Inflammatory macrophage (primary cell): ENCODE data around the gene ABLIM2.

Experiments used
- DNase-seq, 2 donors: peaks; one replicate each; pipeline ENCODE4 v3.0.0-alpha.2; 2020 to 2022

Gene ABLIM2

DNA sequence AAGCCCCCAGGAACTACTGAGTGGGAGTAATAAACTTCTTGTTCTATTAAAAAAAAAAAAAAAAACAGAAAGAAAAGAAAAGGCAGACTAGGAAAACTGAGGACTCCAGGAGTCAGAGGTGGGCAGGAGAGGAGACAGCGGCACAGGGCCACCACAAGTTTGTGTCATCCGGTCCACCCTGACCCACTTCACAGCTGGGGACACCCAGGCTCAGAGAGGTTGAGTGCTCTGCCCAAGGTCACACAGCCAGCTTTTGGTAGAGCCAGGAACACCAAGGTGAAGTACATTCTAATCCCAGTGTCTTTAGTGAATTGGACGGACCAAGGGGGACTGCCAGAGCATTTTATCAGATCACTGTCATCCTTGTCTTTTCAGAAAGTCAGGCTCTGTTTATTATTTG is 16.4 kb upstream of the ABLIM2 start:
- DNase-seq, result no peak

DNA sequence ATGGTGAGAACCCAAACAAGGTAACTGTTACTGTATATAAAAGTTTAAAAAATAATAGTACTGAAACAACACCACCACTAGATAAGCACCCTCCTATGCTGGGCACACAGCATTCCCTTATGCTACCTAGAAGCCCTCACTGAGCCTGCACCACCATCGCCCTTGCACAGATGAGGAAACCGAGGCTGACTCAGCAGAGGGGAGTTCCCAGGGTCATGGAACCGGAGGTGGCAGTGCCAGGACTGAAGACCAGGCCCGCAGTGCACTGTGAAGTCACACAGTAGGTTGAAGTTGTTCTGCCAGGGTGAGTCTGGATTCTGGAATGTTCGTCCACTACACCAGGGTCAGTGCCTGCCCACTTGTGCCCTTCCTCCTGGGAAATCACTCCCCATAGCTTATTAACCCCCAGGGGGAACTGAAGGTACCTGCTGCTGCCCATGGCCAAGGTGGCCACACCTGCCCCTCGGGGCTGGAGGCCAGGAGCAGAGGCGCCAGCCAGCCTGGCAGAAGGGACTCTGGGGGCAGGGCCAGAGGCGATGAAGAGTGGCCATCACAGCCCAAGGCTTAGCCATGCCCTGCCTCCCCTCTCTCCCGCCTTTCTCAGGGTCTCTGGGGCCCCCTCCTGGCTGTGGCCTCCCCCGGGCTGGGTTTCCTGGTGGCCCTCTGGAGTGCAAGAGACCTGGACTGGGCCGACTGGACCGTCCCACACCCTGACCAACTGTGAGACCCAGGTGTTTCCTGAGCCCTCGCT is 15.1 kb upstream of the ABLIM2 start:
- no peak for DNase-seq

DNA sequence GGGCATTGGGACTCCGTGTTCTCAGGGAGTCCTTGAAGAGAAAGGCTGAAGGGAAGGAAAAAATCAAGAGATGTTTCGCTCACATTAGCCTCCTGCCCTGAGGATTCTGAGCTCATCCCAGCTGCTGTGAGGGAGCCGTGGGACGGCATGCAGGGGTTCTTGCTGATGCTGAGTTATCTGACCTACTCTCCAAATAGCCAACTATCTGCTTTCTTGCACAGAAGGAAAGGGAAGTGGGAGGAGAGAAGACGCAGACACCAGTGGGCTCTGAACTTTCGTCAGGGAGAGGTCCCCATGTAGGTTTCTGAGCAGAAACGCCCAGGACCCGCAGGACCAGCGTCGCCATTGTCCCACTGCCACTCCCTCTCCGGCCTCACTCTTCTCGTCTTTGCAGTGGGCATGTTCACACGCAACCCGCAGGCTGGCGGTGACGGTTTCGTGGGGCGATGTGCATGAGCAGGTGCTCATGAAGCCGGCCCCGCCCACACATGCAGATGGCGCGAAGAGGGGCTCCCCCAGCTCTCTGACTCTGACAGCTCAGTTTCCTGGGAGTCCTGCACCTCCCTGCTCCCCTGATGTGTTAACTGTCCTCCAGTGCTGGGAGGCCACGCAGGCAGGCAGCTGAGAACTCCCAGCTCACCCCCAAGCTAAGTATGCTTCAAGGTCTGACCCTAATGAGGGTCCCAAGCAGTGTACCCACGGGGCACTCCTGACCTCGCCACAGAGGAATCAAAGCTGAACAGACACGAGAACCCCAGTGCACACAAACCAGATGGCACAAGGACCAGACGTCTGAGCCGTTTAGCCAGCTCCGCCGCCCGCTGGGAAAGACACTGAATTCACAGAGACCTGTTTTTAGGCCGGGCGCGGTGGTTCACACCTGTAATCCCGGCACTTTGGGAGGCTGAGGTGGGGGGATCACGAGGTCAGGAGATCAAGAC is 13.6 kb upstream of the ABLIM2 start:
- DNase-seq, result peak in 1 of 2 donors; percentile 12

DNA sequence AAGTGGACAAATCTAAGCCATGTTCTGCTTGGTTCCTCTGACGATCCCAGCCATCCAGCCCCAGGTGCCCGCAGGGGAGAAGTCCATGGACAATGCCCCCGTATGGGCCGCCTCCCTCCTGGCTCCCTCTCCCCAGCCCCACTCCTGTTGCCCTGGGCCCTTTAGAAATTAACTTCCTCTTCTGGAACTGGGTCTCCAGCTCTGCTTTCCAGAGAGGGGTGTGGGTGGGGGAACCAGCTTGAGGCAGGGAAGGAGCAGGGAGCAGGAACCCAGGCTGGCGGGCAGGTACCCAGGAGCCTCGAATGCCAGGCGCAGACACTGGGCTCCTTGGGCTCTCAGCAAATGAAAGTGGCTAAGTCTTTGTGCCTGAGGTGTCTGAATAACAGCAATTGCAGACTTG is 12.7 kb upstream of the ABLIM2 start:
- DNase-seq, result peak; percentile 15 to 27

DNA sequence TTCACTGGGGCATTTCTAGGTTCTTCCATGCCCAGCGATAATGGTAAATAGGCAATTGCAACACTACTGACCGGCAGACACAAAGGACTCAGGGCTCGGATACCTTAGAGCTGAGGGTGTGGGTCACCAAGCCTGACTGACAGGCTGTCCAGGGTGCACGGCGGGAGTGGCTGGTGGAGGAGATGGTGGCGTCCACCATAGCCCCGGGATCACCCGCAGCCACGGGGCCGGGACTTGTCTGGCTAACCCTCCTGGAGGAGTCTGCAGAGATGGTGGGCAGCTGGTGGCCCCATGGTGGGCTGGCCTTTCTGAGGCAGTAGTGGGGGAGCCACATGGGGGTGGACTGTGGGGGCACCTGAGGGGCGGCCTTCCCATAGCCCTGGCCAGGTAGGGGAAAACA is 11.7 kb upstream of the ABLIM2 start:
- no peak for DNase-seq

DNA sequence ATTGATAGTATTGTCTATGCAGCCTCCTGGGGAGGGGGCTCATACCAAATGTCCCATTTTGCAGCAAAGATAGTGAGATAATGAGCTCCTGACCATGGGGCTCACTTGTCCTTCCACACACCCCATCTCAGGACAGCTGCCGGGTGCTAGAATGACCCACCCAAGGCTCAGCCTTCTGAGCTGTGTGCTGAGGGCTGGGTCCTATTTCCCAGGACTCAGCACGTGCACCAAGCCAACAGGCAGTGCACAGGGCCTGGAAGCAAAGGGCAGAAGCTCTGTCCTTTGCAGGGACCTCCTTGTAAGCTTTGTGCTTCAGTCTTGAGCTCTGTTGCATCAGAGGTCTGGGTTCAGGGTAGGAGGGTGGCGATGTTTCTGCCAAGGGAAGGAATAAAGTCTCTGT is 11.2 kb upstream of the ABLIM2 start:
- no peak for DNase-seq

DNA sequence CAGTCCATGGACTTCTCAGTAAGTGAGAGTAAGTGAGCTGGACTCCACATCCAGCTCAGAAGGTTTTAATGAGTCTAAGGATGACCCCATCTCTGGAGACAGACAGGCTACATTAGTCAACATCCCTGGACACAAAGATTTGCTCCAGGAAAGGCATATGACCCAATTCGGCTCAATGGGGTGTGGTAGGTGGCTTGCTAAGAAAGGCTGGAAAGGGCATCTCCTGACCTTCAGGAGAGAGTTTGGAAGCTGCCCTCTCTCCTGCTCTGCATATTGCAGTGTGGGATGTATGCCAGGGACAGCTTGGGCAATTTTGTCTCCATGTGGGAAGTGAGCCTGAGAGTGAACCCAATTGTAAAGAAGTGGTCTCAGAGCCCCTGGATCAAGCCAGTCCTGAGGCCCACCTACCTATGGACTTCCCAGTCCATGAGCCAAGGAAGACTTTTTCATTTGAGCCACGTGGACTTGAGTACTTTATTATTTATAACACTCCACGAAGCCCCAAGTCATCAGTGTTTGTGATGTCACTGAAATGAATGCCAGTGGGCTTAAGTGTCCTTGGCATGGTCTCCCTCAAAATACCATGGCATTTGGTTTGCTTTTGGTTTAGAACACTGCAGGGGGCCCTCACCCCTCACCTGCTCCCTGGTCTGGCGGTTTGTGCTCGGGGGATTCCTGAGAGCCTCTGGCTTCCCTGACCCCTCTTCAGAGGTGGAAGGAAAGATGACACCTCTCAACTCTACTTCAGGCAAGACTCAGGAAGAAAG is 10.4 kb upstream of the ABLIM2 start:
- DNase-seq, result no peak

DNA sequence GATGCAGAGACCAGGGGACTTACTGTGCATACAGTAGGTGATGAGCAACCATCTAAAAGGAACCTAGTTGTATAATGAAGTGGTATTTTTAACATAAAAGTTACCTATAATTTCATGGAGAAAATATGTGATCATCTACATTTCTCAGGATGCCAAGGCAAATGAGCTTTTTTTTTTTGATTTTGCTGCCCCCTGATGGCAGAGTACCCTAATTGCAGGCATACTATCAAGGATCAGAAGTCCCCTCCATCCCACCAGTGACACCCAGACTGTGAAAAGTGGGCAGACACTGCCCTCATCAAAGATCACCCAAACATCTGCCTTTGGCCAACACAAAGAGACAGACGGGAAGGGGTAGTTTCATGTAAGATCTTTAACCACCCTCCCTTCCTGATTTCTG is 9.6 kb upstream of the ABLIM2 start:
- no peak for DNase-seq

DNA sequence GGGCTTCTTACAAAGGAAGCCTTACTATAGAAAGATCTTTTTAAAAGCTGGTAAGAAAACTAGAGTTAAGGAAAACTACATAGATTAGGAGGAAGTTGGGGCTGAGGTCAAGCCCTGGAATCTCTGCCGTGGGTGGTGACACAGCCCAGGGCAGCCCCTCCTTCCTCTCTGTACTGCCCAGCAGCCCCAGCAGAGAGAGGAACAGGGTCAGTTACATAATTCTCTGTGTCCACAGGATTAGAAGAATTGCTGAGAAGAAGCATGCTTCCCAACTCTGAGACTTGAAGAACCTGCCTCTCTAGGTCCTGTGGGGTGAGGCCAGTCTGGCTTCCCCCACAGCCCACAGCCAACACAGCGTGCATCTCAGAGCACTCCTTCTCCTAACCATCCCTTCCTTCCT is 9.2 kb upstream of the ABLIM2 start:
- DNase-seq, result peak; percentile 93

DNA sequence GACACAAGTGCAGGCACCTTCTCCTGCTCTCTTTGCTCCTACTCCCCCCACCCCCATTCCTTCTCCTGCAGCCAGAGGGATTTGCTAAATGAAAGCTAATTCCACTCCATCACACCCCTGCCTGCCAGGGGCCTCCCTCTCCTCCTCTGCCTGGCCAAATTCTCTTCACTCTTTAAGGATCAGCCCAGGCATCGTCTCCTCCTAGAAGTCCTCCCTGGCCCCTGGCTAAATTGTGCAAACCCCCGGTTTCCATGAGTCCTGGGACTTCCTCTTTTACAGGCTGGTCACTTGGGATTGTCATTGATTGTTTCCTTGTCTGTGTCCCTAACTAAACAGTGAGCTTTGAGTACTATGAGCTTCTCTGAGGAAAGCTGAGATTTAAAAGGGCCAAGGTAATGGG is 8.7 kb upstream of the ABLIM2 start:
- DNase-seq, result peak; percentile 66 to 74

DNA sequence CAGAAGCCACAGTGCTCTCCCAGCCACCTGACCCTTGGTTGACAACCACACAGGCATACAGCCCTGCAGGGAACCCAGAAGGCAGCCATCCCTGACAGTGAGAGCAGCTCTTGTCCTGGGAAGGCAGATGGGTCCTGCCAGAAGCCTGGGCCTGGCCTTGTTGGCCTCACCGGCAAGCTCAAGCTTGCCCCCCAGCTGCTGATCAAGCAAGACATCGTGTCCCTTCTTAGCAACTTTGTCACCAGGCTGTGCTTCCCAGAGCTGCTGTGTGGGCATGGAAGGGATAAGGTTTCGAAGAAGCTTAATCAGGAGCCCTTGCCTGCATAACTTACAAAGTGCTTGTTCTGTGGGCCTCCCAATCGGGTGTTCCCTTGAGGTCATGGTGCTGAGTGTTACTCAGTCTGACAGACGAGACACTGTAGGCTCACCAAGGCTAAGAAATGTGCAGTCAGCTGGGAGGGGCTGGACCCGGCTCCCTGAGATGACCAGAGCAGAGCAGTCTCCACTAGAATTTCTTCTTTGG is 6.8 kb upstream of the ABLIM2 start:
- no peak for DNase-seq

DNA sequence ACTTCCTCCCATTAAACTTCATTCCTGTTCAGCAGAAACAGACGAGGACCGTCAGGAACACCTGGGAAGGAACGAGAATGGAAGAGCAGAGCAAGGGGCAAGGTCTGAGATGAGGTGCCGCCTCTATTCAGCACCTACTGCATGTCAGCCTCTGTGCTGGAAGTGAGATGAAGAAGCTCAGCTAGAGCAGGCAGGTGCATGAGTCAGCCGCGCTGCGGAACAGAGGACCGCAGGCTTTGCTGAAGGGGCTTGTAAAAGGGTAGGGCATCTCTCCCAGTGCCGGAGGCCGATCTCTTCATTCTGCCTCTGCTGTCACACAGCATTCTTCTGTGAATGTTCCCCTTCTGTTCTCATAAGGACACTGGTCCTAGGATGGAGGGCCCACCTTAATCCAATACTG is 6.1 kb upstream of the ABLIM2 start:
- DNase-seq, result no peak

DNA sequence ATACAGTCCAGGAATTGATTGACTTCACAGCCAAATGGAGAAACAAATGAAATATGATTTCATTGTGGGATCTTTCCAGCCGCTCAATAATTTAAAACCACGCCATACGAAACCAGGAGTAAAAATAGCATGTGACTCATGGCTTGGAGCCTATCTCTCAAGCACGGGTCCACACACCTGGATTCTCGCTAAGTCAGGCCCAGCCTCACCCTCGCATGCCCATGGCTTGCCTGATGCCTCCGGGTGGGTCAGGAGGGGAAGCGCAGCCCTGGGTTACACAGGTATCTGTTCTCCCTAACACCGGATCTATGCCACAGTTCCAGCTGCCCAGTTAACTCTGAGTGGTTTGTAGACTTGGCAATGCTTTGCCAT is 5.6 kb upstream of the ABLIM2 start:
- no peak for DNase-seq

DNA sequence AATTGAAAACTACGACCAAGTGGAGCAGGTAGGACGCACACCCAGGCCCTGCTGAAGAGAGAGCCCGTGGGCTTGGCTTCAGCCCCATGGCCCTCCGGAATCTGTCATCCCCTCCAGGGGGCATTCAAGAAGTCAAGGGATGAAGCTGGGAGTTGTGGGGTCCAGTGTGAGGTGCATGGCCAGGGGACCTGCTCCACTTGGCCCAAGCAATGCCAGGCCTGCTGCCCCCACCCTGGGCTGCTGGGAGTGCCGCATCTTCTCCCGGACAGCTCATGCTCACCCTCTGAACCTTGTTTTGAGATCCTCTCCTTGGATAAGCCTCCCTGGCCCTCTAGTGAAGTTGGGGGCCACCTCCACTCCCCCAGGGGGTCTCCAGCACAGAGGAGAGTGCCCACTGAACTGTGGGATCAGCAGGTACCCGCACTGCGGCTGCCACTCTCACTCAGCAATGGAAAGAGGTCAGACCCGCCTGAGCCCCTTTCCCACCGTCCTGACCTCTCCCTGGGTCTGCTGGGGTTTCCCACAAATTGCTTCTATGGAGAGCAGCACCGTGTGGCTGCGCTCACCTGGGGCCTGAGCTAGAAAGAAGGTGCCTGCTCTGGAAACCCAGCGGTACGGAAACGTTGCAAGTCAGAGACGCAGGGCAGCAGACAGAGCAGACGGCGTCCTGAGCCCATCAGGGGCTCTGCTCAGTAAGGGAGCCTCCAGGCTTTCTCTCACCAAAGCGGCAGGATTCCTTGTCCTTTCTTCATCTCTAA is 5.0 kb upstream of the ABLIM2 start:
- no peak for DNase-seq

DNA sequence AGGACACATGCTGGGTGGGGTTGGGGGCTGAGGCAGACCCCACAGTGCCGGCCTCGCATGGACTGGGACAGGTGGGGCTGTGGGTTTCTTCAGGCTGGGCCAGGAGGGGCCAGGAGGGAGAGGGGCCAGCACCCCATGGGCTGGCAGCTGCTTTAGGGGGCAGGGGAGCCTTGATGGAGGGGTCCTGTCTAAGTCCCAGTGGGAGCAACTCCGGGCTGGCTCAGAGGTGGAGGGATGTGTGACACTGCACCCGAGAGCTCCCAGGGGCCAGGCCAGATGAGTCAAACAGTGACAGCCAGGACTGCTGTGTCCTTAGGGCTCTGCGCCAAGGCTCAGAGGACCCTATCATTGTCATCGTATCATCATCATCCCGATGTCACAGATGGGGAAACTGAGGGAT is 4.4 kb upstream of the ABLIM2 start:
- no peak for DNase-seq

DNA sequence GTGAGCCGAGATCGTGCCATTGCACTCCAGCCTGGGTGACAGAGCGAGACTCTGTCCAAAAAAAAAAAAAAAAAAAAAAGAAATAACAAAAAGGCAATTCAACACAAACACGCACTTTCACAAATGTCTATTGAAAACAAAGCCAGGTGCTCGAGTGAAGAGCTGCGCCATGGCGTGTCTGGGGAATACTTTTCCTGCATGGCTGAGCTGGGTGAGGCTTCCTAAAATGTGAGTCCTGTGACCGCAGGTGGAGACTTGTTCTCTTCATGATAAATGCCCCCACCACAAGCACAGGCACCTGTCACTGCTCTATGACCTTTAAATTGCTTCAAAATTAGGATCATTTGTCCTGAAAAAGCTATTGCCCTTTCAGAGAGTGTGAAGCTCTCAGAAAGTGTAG is 4.0 kb upstream of the ABLIM2 start:
- DNase-seq, result no peak

DNA sequence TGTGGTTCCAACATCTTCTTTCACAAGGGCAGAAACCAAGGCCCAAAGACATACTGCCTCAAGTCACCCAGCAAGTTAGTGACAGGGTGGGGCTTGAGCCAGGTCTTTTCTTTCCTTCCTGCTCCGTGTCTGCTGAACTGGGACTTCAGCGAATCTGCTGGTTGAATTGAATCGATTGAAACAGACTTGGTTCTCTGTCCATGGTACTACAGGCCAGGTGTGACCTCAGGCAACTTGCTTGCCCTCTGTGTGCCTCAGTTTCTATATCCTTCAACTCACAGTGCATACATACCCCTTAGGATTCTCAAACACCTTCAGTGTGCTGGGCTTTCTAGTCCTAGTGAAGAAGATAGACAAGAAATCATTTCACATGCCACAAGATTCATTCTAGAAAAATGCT is 2.0 kb upstream of the ABLIM2 start:
- no peak for DNase-seq

DNA sequence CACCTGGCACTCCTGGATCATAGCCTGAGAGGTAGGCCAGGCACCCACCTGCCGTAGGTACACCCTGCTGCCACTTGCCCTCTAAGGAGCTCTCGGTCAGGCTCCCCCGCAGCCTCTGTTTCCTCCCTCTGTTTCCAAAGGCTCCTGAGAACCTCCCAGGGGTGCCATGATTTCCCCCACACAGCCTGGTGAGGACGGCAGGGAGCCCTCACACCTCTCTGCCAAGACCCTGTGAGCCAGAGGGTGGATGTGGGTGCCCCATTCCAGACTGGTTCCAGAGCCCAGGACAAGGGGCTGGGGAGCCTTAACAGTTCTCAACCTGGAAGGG is 1.6 kb upstream of the ABLIM2 start:
- no peak for DNase-seq

DNA sequence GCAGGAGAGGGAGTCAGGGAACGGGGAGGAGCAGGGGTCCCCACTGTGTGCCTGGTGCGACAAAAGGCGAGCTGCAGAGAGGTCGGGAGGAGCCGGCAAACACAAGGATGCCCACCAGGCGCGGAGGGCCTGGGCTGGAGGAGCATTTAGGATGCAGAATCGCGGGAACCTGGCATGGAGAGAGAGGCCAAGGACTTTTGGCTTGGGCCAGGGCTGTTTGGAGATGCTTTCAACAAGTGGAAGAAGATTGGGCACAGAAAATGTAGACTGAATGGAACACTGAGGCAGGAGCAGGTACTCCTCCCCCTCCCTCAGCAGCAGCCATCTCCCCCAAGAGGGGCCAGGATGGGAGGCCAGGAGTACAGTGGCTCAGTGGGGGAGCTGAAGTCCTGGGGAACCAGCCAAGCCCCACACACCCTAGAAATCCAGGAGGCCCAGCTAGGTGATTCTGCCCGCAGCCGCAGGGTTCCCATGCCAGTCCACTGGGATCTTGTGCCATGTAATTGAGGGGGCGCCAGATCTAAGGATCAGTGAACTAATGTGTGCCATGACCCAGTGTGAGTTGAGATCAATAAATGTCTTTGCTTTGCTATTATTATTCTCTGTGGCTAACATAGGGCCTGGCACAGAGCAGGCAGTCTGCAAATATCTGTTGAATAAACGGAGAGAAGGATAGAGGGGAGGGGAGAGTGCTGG is 1.1 kb upstream of the ABLIM2 start:
- no peak for DNase-seq

DNA sequence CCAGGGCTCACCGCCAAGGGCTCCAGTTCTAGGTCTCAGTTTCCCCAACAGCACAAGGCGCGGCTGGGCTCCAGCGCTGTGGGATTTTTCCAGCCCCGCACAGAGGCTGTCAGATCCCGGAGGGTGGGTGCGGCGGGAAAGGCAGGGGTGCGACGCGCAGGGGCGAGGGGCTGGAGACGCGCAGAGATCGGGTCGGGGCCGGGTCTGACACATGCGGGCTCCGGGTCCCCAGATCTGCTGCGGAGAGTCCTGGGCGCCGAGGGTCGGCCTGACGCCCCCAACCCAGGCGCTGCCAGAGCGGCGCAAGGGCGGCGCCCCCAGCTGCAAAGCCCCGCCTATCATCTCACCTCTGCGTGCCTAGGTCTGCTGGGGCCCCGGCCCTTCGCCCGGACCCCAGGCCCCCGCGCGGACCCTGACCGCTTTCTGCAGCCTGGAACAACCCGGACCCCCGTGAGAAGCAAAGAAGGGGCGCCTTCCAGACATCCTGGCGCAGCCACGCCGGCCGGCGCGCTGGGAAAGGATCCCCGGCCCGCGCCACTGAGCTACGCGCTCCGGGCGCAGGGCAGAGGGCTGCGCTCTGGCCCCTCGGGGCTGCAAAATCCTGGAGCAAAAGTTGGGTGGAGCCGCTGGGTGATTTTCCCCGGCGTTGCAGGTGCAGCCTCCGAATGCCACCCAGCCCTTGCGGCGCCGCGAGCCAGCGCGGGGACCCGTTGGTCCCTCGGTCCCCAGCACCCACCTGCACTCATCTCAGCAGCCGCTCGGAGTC is 486 bp downstream of the ABLIM2 start:
- no peak for DNase-seq

DNA sequence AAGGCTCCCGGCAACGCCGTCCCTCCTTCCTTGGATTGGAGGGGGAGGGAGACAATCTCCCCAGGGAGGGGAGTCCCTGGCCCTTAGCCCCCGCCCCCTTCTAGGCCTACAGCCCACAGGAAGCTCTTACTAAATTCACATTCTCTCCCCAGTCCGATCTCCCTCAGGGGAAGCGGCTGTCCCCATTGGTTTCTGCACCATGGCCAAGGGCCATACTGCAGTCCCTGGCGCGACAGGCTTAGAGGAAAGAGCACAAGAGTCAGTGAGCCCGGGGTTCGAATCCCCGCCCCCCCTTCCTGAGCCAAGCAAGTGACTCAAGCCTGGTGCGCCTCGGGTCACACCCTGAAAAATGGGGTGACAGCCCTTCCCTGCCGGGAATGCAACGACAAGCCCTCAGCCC is 1.1 kb downstream of the ABLIM2 start:
- DNase-seq, result no peak
